Hippocampal formation (tissue), 2 donors: Measurements from ENCODE around the gene FAM177A1.
"Not testable (repeated sequence)": the region's sequence is repeated elsewhere in the genome, so short reads cannot be mapped to it uniquely, and the experiment has no call there.

Experiments
- DNase-seq, 2 donors: peaks; one replicate each; lab custom pipeline; 2025; lab: John Stamatoyannopoulos, UW

FAM177A1 gene

GRCh38 chr14:35061113-35061791 is 15.2 kb downstream of the FAM177A1 start:
- not testable (repeated sequence) for DNase-seq

GRCh38 chr14:35065731-35066130 is 19.7 kb downstream of the FAM177A1 start:
- DNase-seq: not testable (repeated sequence)

GRCh38 chr14:35068238-35069012 is 22.4 kb downstream of the FAM177A1 start:
- no peak for DNase-seq

GRCh38 chr14:35072226-35072625 is 26.2 kb downstream of the FAM177A1 start:
- no peak for DNase-seq

GRCh38 chr14:35073486-35073885 is 27.4 kb downstream of the FAM177A1 start:
- no peak for DNase-seq

GRCh38 chr14:35078082-35078481 is 32.0 kb downstream of the FAM177A1 start:
- no peak for DNase-seq

- DNase-seq: no peak
These were observed 33.7 kb downstream of the FAM177A1 start for GRCh38 chr14:35079742-35080141.

GRCh38 chr14:35083530-35084150 is 37.6 kb downstream of the FAM177A1 start:
- DNase-seq: no peak

- no peak for DNase-seq
These were observed 39.4 kb downstream of the FAM177A1 start for GRCh38 chr14:35085441-35085840.

GRCh38 chr14:35088514-35088913 is 42.4 kb downstream of the FAM177A1 start:
- no peak for DNase-seq

- not testable (repeated sequence) for DNase-seq
These were observed 48.6 kb downstream of the FAM177A1 start for GRCh38 chr14:35094645-35095044.

GRCh38 chr14:35107866-35108265 is 61.8 kb downstream of the FAM177A1 start:
- no peak for DNase-seq

GRCh38 chr14:35112641-35113040 is 66.6 kb downstream of the FAM177A1 start:
- no peak for DNase-seq

GRCh38 chr14:35113308-35113950 is 67.4 kb downstream of the FAM177A1 start:
- no peak for DNase-seq

GRCh38 chr14:35114036-35114435 is 68.0 kb downstream of the FAM177A1 start:
- DNase-seq: no peak

GRCh38 chr14:35116242-35116641 is 70.2 kb downstream of the FAM177A1 start:
- DNase-seq: no peak

GRCh38 chr14:35117112-35117511 is 71.0 kb downstream of the FAM177A1 start:
- no peak for DNase-seq

- DNase-seq: no peak
These were observed 75.2 kb downstream of the FAM177A1 start for GRCh38 chr14:35121026-35121886.

- DNase-seq: peak; percentile 86 to 96
These were observed 76.0 kb downstream of the FAM177A1 start, which contains the start of the genes PPP2R3C and PRORP for GRCh38 chr14:35121887-35122695. Gene PPP2R3C (minus strand): TSS chr14:35121990. CDS start chr14:35121959, 31 bp downstream. Gene PRORP (plus strand): TSS chr14:35122552. CDS start chr14:35123246, 694 bp downstream.

GRCh38 chr14:35122696-35123387 is 76.8 kb downstream of the FAM177A1 start:
- no peak for DNase-seq
